ENCODE results near the gene MIOS. TPM values are rescaled to one million over a fixed set of nuclear protein-coding genes. Genes with fewer than 3 reads are reported as not detected.
A peak's percentile ranks its signal among the peaks of the same experiment; 100 is the strongest.

The MIOS gene
- total and polyA plus RNA-seq, 10 donors, result 18.0 to 104 (median 45.3) TPM

DNA sequence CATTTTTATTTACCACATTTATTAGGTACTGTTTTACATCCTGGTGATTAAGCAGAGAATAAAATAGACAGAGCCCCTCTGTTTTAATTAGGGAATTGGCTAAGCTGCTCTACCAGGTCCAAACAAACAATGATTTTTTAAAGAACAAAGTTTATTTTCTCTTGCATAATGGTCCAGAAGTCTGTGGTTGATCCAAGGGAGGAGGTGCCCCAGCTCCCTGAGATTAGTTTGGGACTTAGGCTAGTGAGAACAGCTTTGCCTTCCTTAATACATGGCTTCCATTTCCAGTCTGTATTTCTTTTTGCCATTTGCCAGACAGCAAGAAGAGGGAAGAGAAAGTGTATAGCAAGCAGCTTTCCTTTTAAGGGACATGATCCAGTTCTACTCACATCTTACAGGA, 2.9 kb upstream of the MIOS start:
- Histone ChIP-seq H3K9me3 (peaks cover 0 to 13% (median 6%) of the 10 kb centered on the region in 8 donors), H3K27ac (no peak overlapping the region), H3K4me1 (peaks cover 6 to 36% (median 29%) of the 10 kb centered on the region in 6 donors), H3K27me3 (replicated peaks in 1 of 7) (no peaks in the 10 kb centered on the region), H3K36me3 (peaks cover 0 to under 1% (median 0%) of the 10 kb centered on the region in 6 donors), H3K4me3 (no peak overlapping the region)
- intact Hi-C loops (cut with DNase I; ENCODE audit: low total_unique reads), result no loop called here
- DNase-seq, result no peak
- no peak for TF ChIP-seq POLR2AphosphoS5 (IDR thresholded peaks at IDR 0.05)
- no peak for TF ChIP-seq POLR2A (IDR thresholded peaks at IDR 0.05)

DNA sequence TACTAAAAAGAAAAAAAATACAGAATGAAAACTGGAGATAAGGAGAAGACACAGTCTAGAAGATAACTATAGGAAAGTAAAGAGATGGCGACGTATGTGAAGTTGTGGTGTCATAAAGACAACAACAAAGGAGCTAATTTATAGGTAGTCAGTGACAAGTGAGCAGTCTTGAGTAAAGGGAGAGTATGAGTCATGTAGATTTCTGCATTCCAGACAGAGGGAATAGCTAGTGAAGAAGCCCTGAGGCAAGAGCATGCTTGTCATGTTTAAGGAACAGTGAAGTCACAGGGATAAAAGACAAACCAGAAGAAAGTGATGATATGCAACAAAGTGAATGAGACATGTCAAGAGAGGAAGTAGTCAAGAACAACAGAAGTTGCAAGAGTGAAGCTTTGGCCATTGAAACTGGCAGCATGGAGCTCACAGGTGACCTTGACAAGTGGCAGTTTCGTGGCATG, 2.3 kb upstream of the MIOS start:
- Histone ChIP-seq H3K4me1 (peaks cover 6 to 42% (median 34%) of the 10 kb centered on the region in 6 donors), H3K27me3 (replicated peaks in 1 of 7) (no peaks in the 10 kb centered on the region), H3K4me3 (no peak overlapping the region), H3K9me3 (peaks cover 0 to 8% (median 2%) of the 10 kb centered on the region in 8 donors), H3K27ac (peak overlapping the region in 1 of 8 donors; percentile 17), H3K36me3 (no peaks in the 10 kb centered on the region)
- intact Hi-C loops (cut with DNase I; ENCODE audit: low total_unique reads), result no loop called here
- no peak for TF ChIP-seq POLR2A (IDR thresholded peaks at IDR 0.05)
- TF ChIP-seq, protein P1, sequence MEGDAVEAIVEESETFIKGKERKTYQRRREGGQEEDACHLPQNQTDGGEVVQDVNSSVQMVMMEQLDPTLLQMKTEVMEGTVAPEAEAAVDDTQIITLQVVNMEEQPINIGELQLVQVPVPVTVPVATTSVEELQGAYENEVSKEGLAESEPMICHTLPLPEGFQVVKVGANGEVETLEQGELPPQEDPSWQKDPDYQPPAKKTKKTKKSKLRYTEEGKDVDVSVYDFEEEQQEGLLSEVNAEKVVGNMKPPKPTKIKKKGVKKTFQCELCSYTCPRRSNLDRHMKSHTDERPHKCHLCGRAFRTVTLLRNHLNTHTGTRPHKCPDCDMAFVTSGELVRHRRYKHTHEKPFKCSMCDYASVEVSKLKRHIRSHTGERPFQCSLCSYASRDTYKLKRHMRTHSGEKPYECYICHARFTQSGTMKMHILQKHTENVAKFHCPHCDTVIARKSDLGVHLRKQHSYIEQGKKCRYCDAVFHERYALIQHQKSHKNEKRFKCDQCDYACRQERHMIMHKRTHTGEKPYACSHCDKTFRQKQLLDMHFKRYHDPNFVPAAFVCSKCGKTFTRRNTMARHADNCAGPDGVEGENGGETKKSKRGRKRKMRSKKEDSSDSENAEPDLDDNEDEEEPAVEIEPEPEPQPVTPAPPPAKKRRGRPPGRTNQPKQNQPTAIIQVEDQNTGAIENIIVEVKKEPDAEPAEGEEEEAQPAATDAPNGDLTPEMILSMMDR (IDR thresholded peaks at IDR 0.05 in 8 of 11, conservative IDR thresholded peaks at IDR 0.05 in 3 of 11), result no peak
- TF ChIP-seq POLR2AphosphoS5 (IDR thresholded peaks at IDR 0.05), result no peak
- WGBS, 5 donors, result 79 to 94% (median 90%) methylated on average over 3 of the region's 3 CpGs
- DNase-seq, result no peak

DNA sequence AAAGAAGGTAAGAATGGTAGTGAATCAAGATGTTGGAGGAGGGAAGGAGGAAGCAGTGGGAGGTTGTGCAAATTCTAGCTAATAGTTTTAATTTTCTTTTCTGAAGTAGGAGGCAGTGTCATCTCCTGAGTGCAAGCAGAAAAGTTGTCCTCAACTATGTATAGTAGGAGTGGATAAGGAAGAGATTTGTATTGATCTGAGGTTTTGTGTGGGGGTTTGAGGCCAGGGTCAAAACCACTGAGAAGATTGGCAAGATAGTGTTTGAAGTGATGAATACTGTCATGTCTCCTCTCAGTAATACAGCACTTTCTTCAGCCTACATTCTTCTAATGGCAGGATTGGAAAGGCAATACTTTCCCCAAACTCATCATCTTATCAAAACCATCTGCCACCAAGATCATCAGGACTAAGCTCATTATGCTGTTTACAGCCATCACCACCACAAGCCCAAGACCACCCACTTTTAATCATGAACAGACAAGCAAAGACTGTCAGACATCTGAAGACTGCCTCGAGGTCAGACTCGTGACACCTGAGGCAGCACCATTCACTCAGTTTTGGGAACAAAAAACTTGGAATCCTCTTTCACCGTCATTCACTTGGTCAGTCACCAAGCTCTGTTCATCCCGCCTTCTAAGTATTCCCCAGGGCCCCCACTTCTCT, 1.5 kb upstream of the MIOS start:
- no peaks in the 10 kb centered on the region for H3K27me3 ChIP-seq (replicated peaks in 1 of 7)
- intact Hi-C loops (cut with DNase I; ENCODE audit: low total_unique reads), result no loop called here
- 95 to 98% (median 96%) methylated on average over 4 of the region's 4 CpGs for WGBS, 5 donors

DNA sequence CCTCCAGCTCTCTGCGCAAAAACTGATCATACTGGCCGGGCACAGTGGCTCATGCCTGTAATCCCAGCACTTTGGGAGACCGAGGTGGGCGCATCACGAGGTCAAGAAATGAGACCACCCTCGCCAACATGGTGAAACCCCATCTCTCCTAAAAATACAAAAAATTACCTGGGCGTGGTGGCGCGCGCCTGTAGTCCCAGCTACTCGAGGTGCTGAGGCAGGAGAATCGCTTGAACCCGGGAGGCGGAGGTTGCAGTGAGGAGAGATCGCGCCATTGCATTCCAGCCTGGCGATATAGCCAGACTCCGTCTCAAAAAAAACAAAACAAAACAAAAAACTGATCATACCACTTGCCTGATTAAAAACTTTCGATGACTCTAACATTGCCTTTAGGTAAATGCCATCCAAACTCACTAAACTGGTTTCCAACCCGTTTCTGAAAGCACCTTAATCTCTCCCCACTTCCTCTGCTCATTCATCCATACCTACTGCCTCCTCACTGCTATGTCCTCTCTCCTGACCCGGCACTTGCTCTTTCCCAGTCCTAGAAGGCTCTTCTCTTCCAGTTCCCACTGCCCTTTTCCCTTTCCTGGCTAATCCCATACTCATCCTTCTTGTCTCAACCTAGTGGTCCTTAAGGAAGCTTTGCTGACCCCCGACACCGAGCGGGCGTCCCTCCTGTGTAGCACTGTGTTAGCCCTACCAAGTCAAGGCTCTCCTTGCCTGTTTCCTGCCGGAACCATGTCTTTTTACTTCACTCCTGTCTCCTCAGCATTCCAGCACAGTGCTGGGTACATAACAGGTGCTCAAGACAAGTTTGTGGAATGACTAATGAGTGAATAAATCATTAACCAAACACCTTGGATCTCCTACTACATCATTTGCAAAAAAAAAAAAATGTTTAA, 686 bp upstream of the MIOS start:
- intact Hi-C loops (cut with DNase I; ENCODE audit: low total_unique reads), result no loop called here
- DNase-seq, result peak; percentile 81
- Histone ChIP-seq H3K4me3 (peak overlapping the region; percentile 63 to 83 (median 68)), H3K36me3 (no peaks in the 10 kb centered on the region), H3K4me1 (peaks cover 6 to 58% (median 46%) of the 10 kb centered on the region in 6 donors), H3K9me3 (peaks cover 0 to 4% (median 0%) of the 10 kb centered on the region in 8 donors), H3K27ac (peak overlapping the region; percentile 93 to 98 (median 96)), H3K27me3 (replicated peaks in 1 of 7) (no peaks in the 10 kb centered on the region)
- WGBS, 5 donors, result 93 to 95% (median 93%) methylated on average over 26 of the region's 26 CpGs
- TF ChIP-seq POLR2AphosphoS5 (IDR thresholded peaks at IDR 0.05) (no peak), POLR2A (IDR thresholded peaks at IDR 0.05) (no peak)
- TF ChIP-seq, protein P1 (IDR thresholded peaks at IDR 0.05 in 8 of 11, conservative IDR thresholded peaks at IDR 0.05 in 3 of 11), result no peak

More for the DNA sequence above, 1.5 kb upstream of the MIOS start:
- H3K4me3 ChIP-seq, result no peak overlapping the region
- H3K36me3 ChIP-seq, result no peaks in the 10 kb centered on the region
- H3K9me3 ChIP-seq, result peaks cover 0 to 4% (median 0%) of the 10 kb centered on the region in 8 donors
- TF ChIP-seq, protein P1 (IDR thresholded peaks at IDR 0.05 in 8 of 11, conservative IDR thresholded peaks at IDR 0.05 in 3 of 11), result no peak
- no peak for TF ChIP-seq POLR2A (IDR thresholded peaks at IDR 0.05)
- no peak for TF ChIP-seq POLR2AphosphoS5 (IDR thresholded peaks at IDR 0.05)
- H3K4me1 ChIP-seq, result peaks cover 6 to 50% (median 41%) of the 10 kb centered on the region in 6 donors
- peak overlapping the region in 1 of 8 donors; percentile 17 for H3K27ac ChIP-seq
- DNase-seq, result no peak
